Measurements from ENCODE around the gene WNT5A.

WNT5A gene

GRCh38 chr3:55474213-55474632 is 12.9 kb downstream of the WNT5A start:
- no peaks in the 10 kb centered on the region for H3K9me3 Mint-ChIP-seq
- H3K4me1 Mint-ChIP-seq, result no peaks in the 10 kb centered on the region
- H3K27me3 Mint-ChIP-seq, result peaks cover 20% of the 10 kb centered on the region
- no peak overlapping the region for H3K4me3 Mint-ChIP-seq
- H3K27ac Mint-ChIP-seq, result no peak overlapping the region
- no peaks in the 10 kb centered on the region for H3K36me3 Mint-ChIP-seq

GRCh38 chr3:55473788-55474187 is 13.3 kb downstream of the WNT5A start:
- H3K27ac Mint-ChIP-seq, result no peak overlapping the region
- peaks cover 20% of the 10 kb centered on the region for H3K27me3 Mint-ChIP-seq
- no peaks in the 10 kb centered on the region for H3K4me1 Mint-ChIP-seq
- no peaks in the 10 kb centered on the region for H3K36me3 Mint-ChIP-seq
- no peaks in the 10 kb centered on the region for H3K9me3 Mint-ChIP-seq
- H3K4me3 Mint-ChIP-seq, result no peak overlapping the region

GRCh38 chr3:55471522-55472280 is 15.4 kb downstream of the WNT5A start:
- Mint-ChIP-seq H3K36me3 (no peaks in the 10 kb centered on the region), H3K4me1 (no peaks in the 10 kb centered on the region), H3K9me3 (no peaks in the 10 kb centered on the region), H3K4me3 (no peak overlapping the region), H3K27me3 (peaks cover 14% of the 10 kb centered on the region), H3K27ac (no peak overlapping the region)

- Mint-ChIP-seq H3K4me1 (no peaks in the 10 kb centered on the region), H3K4me3 (no peak overlapping the region)
Measured at GRCh38 chr3:55471084-55471483, 16.0 kb downstream of the WNT5A start.

GRCh38 chr3:55469957-55470526 is 17.1 kb downstream of the WNT5A start:
- Mint-ChIP-seq H3K36me3 (no peaks in the 10 kb centered on the region), H3K27ac (no peak overlapping the region), H3K9me3 (no peaks in the 10 kb centered on the region), H3K4me1 (no peaks in the 10 kb centered on the region), H3K27me3 (peaks cover 9% of the 10 kb centered on the region), H3K4me3 (no peak overlapping the region)

More at GRCh38 chr3:55471084-55471483, 16.0 kb downstream of the WNT5A start:
- Mint-ChIP-seq H3K27me3 (peaks cover 9% of the 10 kb centered on the region), H3K9me3 (no peaks in the 10 kb centered on the region), H3K36me3 (no peaks in the 10 kb centered on the region), H3K27ac (no peak overlapping the region)

GRCh38 chr3:55468251-55468650 is 18.9 kb downstream of the WNT5A start:
- Mint-ChIP-seq H3K9me3 (no peaks in the 10 kb centered on the region), H3K27ac (no peak overlapping the region), H3K4me1 (no peaks in the 10 kb centered on the region), H3K36me3 (no peaks in the 10 kb centered on the region), H3K4me3 (no peak overlapping the region), H3K27me3 (peaks cover 4% of the 10 kb centered on the region)

- H3K27me3 Mint-ChIP-seq, result peaks cover 2% of the 10 kb centered on the region
- no peak overlapping the region for H3K27ac Mint-ChIP-seq
- no peaks in the 10 kb centered on the region for H3K36me3 Mint-ChIP-seq
- no peaks in the 10 kb centered on the region for H3K4me1 Mint-ChIP-seq
- no peak overlapping the region for H3K4me3 Mint-ChIP-seq
- no peaks in the 10 kb centered on the region for H3K9me3 Mint-ChIP-seq
Measured at GRCh38 chr3:55467099-55467498, 20.0 kb downstream of the WNT5A start.

- Mint-ChIP-seq H3K4me1 (no peaks in the 10 kb centered on the region), H3K36me3 (no peaks in the 10 kb centered on the region), H3K27me3 (no peaks in the 10 kb centered on the region), H3K27ac (no peak overlapping the region), H3K9me3 (no peaks in the 10 kb centered on the region), H3K4me3 (no peak overlapping the region)
Measured at GRCh38 chr3:55466526-55466925, 20.6 kb downstream of the WNT5A start.

GRCh38 chr3:55461896-55462295 is 25.2 kb downstream of the WNT5A start:
- Mint-ChIP-seq H3K36me3 (no peaks in the 10 kb centered on the region), H3K27me3 (no peaks in the 10 kb centered on the region), H3K9me3 (peaks cover 5% of the 10 kb centered on the region), H3K4me1 (no peaks in the 10 kb centered on the region), H3K4me3 (no peak overlapping the region), H3K27ac (no peak overlapping the region)

GRCh38 chr3:55459838-55460237 is 27.3 kb downstream of the WNT5A start:
- no peak overlapping the region for H3K27ac Mint-ChIP-seq
- H3K4me1 Mint-ChIP-seq, result no peaks in the 10 kb centered on the region
- no peaks in the 10 kb centered on the region for H3K27me3 Mint-ChIP-seq
- no peaks in the 10 kb centered on the region for H3K36me3 Mint-ChIP-seq
- H3K9me3 Mint-ChIP-seq, result peaks cover 5% of the 10 kb centered on the region
- H3K4me3 Mint-ChIP-seq, result no peak overlapping the region

- H3K27me3 Mint-ChIP-seq, result no peaks in the 10 kb centered on the region
- H3K36me3 Mint-ChIP-seq, result no peaks in the 10 kb centered on the region
- no peak overlapping the region for H3K27ac Mint-ChIP-seq
- H3K4me3 Mint-ChIP-seq, result no peak overlapping the region
- H3K4me1 Mint-ChIP-seq, result no peaks in the 10 kb centered on the region
- peaks cover 5% of the 10 kb centered on the region for H3K9me3 Mint-ChIP-seq
Measured at GRCh38 chr3:55458181-55458790, 28.8 kb downstream of the WNT5A start.

GRCh38 chr3:55455915-55456314 is 31.2 kb downstream of the WNT5A start:
- Mint-ChIP-seq H3K27ac (no peak overlapping the region), H3K36me3 (no peaks in the 10 kb centered on the region), H3K4me3 (no peak overlapping the region), H3K27me3 (no peaks in the 10 kb centered on the region), H3K9me3 (peaks cover 4% of the 10 kb centered on the region), H3K4me1 (no peaks in the 10 kb centered on the region)

- H3K27me3 Mint-ChIP-seq, result no peaks in the 10 kb centered on the region
Measured at GRCh38 chr3:55454611-55455010, 32.5 kb downstream of the WNT5A start.

GRCh38 chr3:55453886-55454496 is 33.1 kb downstream of the WNT5A start:
- no peaks in the 10 kb centered on the region for H3K9me3 Mint-ChIP-seq
- H3K4me3 Mint-ChIP-seq, result no peak overlapping the region
- H3K27me3 Mint-ChIP-seq, result no peaks in the 10 kb centered on the region
- no peak overlapping the region for H3K27ac Mint-ChIP-seq
- no peaks in the 10 kb centered on the region for H3K4me1 Mint-ChIP-seq
- H3K36me3 Mint-ChIP-seq, result no peaks in the 10 kb centered on the region

More at GRCh38 chr3:55454611-55455010, 32.5 kb downstream of the WNT5A start:
- no peaks in the 10 kb centered on the region for H3K4me1 Mint-ChIP-seq
- H3K9me3 Mint-ChIP-seq, result no peaks in the 10 kb centered on the region
- H3K4me3 Mint-ChIP-seq, result no peak overlapping the region
- H3K36me3 Mint-ChIP-seq, result no peaks in the 10 kb centered on the region
- no peak overlapping the region for H3K27ac Mint-ChIP-seq

- Mint-ChIP-seq H3K4me3 (no peak overlapping the region), H3K9me3 (no peaks in the 10 kb centered on the region)
Measured at GRCh38 chr3:55452886-55453285, 34.2 kb downstream of the WNT5A start.

GRCh38 chr3:55449527-55449926 is 37.6 kb downstream of the WNT5A start:
- Mint-ChIP-seq H3K9me3 (no peaks in the 10 kb centered on the region), H3K36me3 (no peaks in the 10 kb centered on the region), H3K4me1 (no peaks in the 10 kb centered on the region), H3K27me3 (no peaks in the 10 kb centered on the region), H3K4me3 (no peak overlapping the region), H3K27ac (no peak overlapping the region)

More at GRCh38 chr3:55452886-55453285, 34.2 kb downstream of the WNT5A start:
- no peaks in the 10 kb centered on the region for H3K4me1 Mint-ChIP-seq
- no peak overlapping the region for H3K27ac Mint-ChIP-seq
- H3K36me3 Mint-ChIP-seq, result no peaks in the 10 kb centered on the region
- H3K27me3 Mint-ChIP-seq, result no peaks in the 10 kb centered on the region

Measured in activated naive CD4-positive, alpha-beta T cell treated with anti-CD3 and anti-CD28 coated beads, Interleukin-2, amount 50 U/mL, for 24 hours (primary cell).